ENCODE measurements around the gene ZSCAN5A. TPM values are rescaled to one million over a fixed set of nuclear protein-coding genes. Genes with fewer than 3 reads are reported as not detected.
"Not testable (repeated sequence)": the region's sequence is repeated elsewhere in the genome, so short reads cannot be mapped to it uniquely, and the experiment has no call there.

ZSCAN5A gene
- total and polyA plus RNA-seq, 9 of the 15 experiments (the other 6 are each of a cell fraction or from before 2014, with no cell fraction given): 5.8 to 15.3 (median 11.8) TPM

DNA sequence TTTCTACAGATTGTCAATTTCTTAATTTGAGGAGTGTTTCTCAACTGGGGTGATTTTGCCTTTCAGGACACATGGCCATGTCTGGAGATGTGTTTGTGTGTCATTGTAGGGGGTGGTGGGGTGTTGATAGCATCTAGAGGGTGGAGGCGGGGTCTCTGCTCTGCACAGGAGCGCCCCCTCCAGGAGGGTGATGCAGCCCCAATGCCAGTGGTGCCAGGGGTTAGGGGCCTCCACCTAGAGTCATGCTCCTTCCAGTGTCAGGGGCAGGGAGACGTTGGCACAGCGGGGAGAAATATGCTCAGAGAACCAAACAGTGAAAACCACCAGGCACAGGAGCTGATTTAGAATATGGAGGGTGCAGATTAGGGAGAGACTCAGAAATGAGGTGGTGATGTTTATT is 68.9 kb downstream of the ZSCAN5A start:
- in situ Hi-C loops (cut with MboI); BruUV-seq (replicated peaks); H3K27me3 ChIP-seq (ENCODE audit: control insufficient read depth in 2 of 2, insufficient read depth in 2 of 2, low read length in 2 of 2); H2AFZ ChIP-seq (ENCODE audit: low read depth, low read length); H3K79me2 ChIP-seq (ENCODE audit: control insufficient read depth, insufficient read depth, low read length); DNase-seq (ENCODE audit: extremely low read depth in 1 of 4, low spot score in 3 of 4); intact Hi-C loops (cut with micrococcal nuclease); H3K4me2 ChIP-seq (ENCODE audit: insufficient read depth, low read length); H4K20me1 ChIP-seq (replicated peaks; ENCODE audit: control insufficient read depth, insufficient read depth, low read length); H3K36me3 ChIP-seq (ENCODE audit: control insufficient read depth, insufficient read depth, low read length); H3K27ac ChIP-seq (ENCODE audit: extremely low read depth, low read depth, low read length); H3K9me3 ChIP-seq (replicated peaks; ENCODE audit: control insufficient read depth, insufficient read depth, low read depth, low read length); FAIRE-seq; H3K9ac ChIP-seq (ENCODE audit: insufficient read depth in 1 of 2, low read depth in 2 of 2, low read length in 2 of 2); CTCF ChIA-PET (ENCODE audit: low intra/inter-chr PET ratio); H3K9me1 ChIP-seq (ENCODE audit: control insufficient read depth, insufficient read depth, low read length); H3K4me3 ChIP-seq: not testable (repeated sequence)
- TF ChIP-seq, protein P1, sequence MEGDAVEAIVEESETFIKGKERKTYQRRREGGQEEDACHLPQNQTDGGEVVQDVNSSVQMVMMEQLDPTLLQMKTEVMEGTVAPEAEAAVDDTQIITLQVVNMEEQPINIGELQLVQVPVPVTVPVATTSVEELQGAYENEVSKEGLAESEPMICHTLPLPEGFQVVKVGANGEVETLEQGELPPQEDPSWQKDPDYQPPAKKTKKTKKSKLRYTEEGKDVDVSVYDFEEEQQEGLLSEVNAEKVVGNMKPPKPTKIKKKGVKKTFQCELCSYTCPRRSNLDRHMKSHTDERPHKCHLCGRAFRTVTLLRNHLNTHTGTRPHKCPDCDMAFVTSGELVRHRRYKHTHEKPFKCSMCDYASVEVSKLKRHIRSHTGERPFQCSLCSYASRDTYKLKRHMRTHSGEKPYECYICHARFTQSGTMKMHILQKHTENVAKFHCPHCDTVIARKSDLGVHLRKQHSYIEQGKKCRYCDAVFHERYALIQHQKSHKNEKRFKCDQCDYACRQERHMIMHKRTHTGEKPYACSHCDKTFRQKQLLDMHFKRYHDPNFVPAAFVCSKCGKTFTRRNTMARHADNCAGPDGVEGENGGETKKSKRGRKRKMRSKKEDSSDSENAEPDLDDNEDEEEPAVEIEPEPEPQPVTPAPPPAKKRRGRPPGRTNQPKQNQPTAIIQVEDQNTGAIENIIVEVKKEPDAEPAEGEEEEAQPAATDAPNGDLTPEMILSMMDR (IDR thresholded peaks at IDR 0.05 in 2 of 3, conservative IDR thresholded peaks at IDR 0.05 in 1 of 3; ENCODE audit: insufficient read depth in 2 of 3, low read depth in 1 of 3, low read length in 3 of 3): peak in 2 of 3 experiments; percentile 7 to 15; a peak in 1 of 6 replicates
- WGBS (ENCODE audit: insufficient coverage, low coverage, missing lambda C conversion rate): 54% methylated on average over 2 of the region's 4 CpGs
- peak; percentile 50; the same call in 2 of the 3 replicates for ATAC-seq
- POLR2A ChIA-PET: interaction anchor here (0.6 kb wide), 1 partner anchor 88 kb away, joined by 3 read pairs; no protein-coding TSS in a partner anchor
- peaks cover 15 to 16% of the 10 kb centered on the region in 2 experiments for H3K4me1 ChIP-seq (replicated peaks in 1 of 2; ENCODE audit: control insufficient read depth in 2 of 2, insufficient read depth in 2 of 2, low read length in 2 of 2)

DNA sequence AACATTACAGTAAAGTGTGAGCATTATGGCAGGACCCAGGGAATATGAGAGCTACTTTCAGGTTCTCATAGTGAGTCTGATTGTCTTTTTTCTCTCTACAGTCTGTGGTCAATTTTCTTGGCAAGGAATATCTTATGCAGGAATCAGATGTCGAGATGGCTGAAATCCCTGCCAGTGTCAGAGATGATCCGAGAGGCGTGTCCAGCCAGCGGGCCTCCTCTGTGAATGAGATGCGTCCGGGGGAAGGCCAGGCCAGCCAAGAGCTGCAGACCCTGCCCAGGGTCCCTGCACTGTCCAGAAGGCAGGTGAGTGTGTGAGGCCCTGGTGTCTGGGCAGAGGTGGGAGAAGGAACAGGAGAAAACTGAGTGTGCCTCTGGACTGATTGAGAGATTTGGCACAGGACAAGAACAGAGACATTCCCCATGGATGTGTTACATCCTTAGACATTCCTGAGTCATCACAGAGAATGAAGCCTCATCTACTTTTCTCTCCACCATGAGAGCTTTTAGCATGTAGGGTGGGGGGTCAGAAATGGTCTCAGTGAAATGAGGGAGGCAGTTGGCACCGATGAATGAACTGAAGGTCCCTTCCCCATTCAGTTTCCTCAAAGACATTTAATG is 69.4 kb downstream of the ZSCAN5A start:
- Histone ChIP-seq H3K9me3 (replicated peaks; ENCODE audit: control insufficient read depth, insufficient read depth, low read depth, low read length) (no peaks in the 10 kb centered on the region), H3K4me2 (ENCODE audit: insufficient read depth, low read length) (no peak overlapping the region), H3K36me3 (ENCODE audit: control insufficient read depth, insufficient read depth, low read length) (no peaks in the 10 kb centered on the region), H3K27ac (ENCODE audit: extremely low read depth, low read depth, low read length) (no peak overlapping the region), H3K9me1 (ENCODE audit: control insufficient read depth, insufficient read depth, low read length) (no peaks in the 10 kb centered on the region), H3K4me1 (replicated peaks in 1 of 2; ENCODE audit: control insufficient read depth in 2 of 2, insufficient read depth in 2 of 2, low read length in 2 of 2) (peaks cover 12 to 15% of the 10 kb centered on the region in 2 experiments), H3K9ac (ENCODE audit: insufficient read depth in 1 of 2, low read depth in 2 of 2, low read length in 2 of 2) (no peak overlapping the region), H3K79me2 (ENCODE audit: control insufficient read depth, insufficient read depth, low read length) (no peaks in the 10 kb centered on the region), H3K27me3 (ENCODE audit: control insufficient read depth in 2 of 2, insufficient read depth in 2 of 2, low read length in 2 of 2) (no peaks in the 10 kb centered on the region), H2AFZ (ENCODE audit: low read depth, low read length) (no peak overlapping the region), H3K4me3 (no peak overlapping the region), H4K20me1 (replicated peaks; ENCODE audit: control insufficient read depth, insufficient read depth, low read length) (no peaks in the 10 kb centered on the region)
- intact Hi-C loops (cut with micrococcal nuclease) (no loop called here), in situ Hi-C loops (cut with MboI) (no loop called here)
- DNase-seq (ENCODE audit: extremely low read depth in 1 of 4, low spot score in 3 of 4) (no peak), ATAC-seq (no peak), FAIRE-seq (no peak)
- 67% methylated on average over 6 of the region's 7 CpGs for WGBS (ENCODE audit: insufficient coverage, low coverage, missing lambda C conversion rate)
- ChIA-PET CTCF (ENCODE audit: low intra/inter-chr PET ratio) (no interaction called here), POLR2A (interaction anchor here (0.6 kb wide), 1 partner anchor 89 kb away, joined by 3 read pairs; no protein-coding TSS in a partner anchor)
- TF ChIP-seq, protein P2, sequence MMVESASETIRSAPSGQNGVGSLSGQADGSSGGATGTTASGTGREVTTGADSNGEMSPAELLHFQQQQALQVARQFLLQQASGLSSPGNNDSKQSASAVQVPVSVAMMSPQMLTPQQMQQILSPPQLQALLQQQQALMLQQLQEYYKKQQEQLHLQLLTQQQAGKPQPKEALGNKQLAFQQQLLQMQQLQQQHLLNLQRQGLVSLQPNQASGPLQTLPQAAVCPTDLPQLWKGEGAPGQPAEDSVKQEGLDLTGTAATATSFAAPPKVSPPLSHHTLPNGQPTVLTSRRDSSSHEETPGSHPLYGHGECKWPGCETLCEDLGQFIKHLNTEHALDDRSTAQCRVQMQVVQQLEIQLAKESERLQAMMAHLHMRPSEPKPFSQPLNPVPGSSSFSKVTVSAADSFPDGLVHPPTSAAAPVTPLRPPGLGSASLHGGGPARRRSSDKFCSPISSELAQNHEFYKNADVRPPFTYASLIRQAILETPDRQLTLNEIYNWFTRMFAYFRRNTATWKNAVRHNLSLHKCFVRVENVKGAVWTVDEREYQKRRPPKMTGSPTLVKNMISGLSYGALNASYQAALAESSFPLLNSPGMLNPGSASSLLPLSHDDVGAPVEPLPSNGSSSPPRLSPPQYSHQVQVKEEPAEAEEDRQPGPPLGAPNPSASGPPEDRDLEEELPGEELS (CRISPR knock-in tag; IDR thresholded peaks at IDR 0.05; ENCODE audit: borderline replicate concordance): no peak
- TF ChIP-seq ZNF707 (CRISPR knock-in tag; conservative IDR thresholded peaks at IDR 0.05) (no peak), TAF7 (tag; IDR thresholded peaks at IDR 0.05) (no peak), CEBPB (tag; IDR thresholded peaks at IDR 0.05) (no peak)
- no TSS peak for BruUV-seq (replicated peaks)

All from K562 (cell line).